Panc1 (cell line): ENCODE data around the gene PDZRN4. TPM values are rescaled to one million over a fixed set of nuclear protein-coding genes. Genes with fewer than 3 reads are reported as not detected.

ENCODE experiments used
- ATAC-seq: fragments of 200-7000 bp; cut with Tn5 transposase; 2 replicates; pipeline ENCODE4 v1.9.1; 2020; ENCODE audit warnings: mild to moderate bottlenecking, moderate library complexity
- BruUV-seq: library from RNA; stranded (reverse); fragments of 400-500 nt; replicated peaks from 2 replicates; lab custom pipeline; 2021; lab: Mats Ljungman, UMichigan
- CTCF ChIA-PET: fragments of 300-600 bp; sonication (Branson Sonifier 250); formaldehyde crosslinking; loops from one replicate; lab custom pipeline; 2022; ENCODE audit warnings: antibody characterized with exemption; lab: Charles Lee
- POLR2A ChIA-PET: fragments of 300-600 bp; sonication (Branson Sonifier 250); formaldehyde crosslinking; loops from one replicate; lab custom pipeline; 2022; ENCODE audit warnings: antibody characterized with exemption; lab: Charles Lee
- DNase-seq: peaks from one replicate; pipeline ENCODE4 v3.0.0-alpha.2; 2010; ENCODE audit warnings: low read depth, low spot score
- H3K27ac ChIP-seq: 2 replicates; pipeline ENCODE4 v1.5.1; 2011; ENCODE audit warnings: mild to moderate bottlenecking, low read length, inconsistent platforms
- H3K27me3 ChIP-seq: fragments of 200-500 bp; sonication (Bioruptor generic); 2 replicates; pipeline ENCODE4 v1.6.0; 2014; ENCODE audit warnings: low read length, inconsistent platforms; ENCODE audit not compliant: control insufficient read depth, insufficient read depth
- H3K36me3 ChIP-seq: fragments of 200-500 bp; sonication (Bioruptor generic); 2 replicates; pipeline ENCODE4 v1.5.1; 2014; ENCODE audit warnings: inconsistent platforms, mild to moderate bottlenecking, low read length, moderate library complexity; ENCODE audit not compliant: control insufficient read depth, insufficient read depth
- H3K4me1 ChIP-seq: 2 replicates; pipeline ENCODE4 v1.5.1; 2011; ENCODE audit warnings: inconsistent platforms, mild to moderate bottlenecking, low read length, moderate library complexity; ENCODE audit not compliant: control insufficient read depth, insufficient read depth
- H3K4me3 ChIP-seq, 2 experiments: 2 replicates each; pipeline ENCODE4 v1.5.1; 2011 to 2012; ENCODE audit warnings: low read depth in 2 of 2, low read length in 2 of 2, mild to moderate bottlenecking in 2 of 2, inconsistent platforms in 1 of 2, moderate library complexity in 1 of 2
- H3K9me3 ChIP-seq: fragments of 200-500 bp; sonication (Bioruptor generic); 2 replicates; pipeline ENCODE4 v1.5.1; 2014; ENCODE audit warnings: low read depth, mild to moderate bottlenecking, inconsistent platforms, low read length, moderate library complexity; ENCODE audit not compliant: control insufficient read depth, insufficient read depth
- POLR2AphosphoS5 ChIP-seq: IDR thresholded peaks from 2 replicates; pipeline ENCODE4 v1.6.1; 2012; ENCODE audit warnings: mild to moderate bottlenecking, low read depth, low read length, moderate library complexity
- SIN3A ChIP-seq: IDR thresholded peaks from 2 replicates; pipeline ENCODE4 v1.6.1; 2012; ENCODE audit warnings: low read depth, mild to moderate bottlenecking, low read length, moderate library complexity, borderline replicate concordance; ENCODE audit not compliant: insufficient read depth
- TCF7L2 ChIP-seq: IDR thresholded peaks from 2 replicates; pipeline ENCODE4 v1.6.1; 2011; ENCODE audit warnings: mild to moderate bottlenecking, low read depth, low read length, inconsistent platforms
- in situ Hi-C: cut with HindIII; loops from 2 replicates; pipeline ENCODE4 v1.10.0; 2016; ENCODE audit warnings: low sequenced_read_pairs, low pct_unique_long_range_greater_than_20kb
- intact Hi-C: fragments of 100-400 bp; cut with micrococcal nuclease; formaldehyde crosslinking; loops from one replicate; pipeline ENCODE4 v1.10.0; 2022; ENCODE audit not compliant: unreplicated experiment
- total RNA-seq: library from RNA; stranded (reverse); gene quantifications from one replicate; pipeline ENCODE4 v1.2.1, GENCODE V29; 2021; ENCODE audit not compliant: unreplicated experiment
- TF ChIP-seq, protein P1 (sequence below), 2 experiments: IDR thresholded peaks; 2 replicates each; pipeline ENCODE4 v1.6.1; 2011 to 2012; ENCODE audit warnings: low read depth in 2 of 2, control low read depth in 1 of 2, low read length in 1 of 2, mild to moderate bottlenecking in 1 of 2, moderate library complexity in 1 of 2; ENCODE audit not compliant: insufficient read depth in 1 of 2
- TF ChIP-seq, protein P2 (sequence below): fragments of 450-650 bp; IDR thresholded peaks from 2 replicates; pipeline ENCODE4 v1.5.1; 2017; ENCODE audit warnings: mild to moderate bottlenecking

PDZRN4 gene
- total RNA-seq, 1 experiment from 2014 or later, result not detected

DNA sequence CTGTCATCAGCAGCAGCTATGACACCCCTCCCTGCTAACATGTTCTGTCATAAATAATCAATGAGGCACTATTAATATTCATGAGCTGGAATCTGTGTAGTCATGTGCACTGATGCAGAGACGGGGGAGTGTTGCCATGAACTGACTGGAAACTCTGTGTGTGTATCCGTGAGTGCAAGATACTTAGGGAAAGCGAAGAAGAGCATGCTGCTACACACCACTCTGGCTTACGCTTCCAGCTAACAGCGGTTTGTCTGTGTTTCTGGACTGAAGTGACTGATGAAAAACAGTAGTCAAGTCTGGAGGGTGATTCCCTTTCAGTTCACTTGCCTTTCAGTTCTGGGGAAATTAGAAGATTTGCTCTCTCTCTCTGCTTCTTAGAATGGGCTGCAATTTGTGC is 249.4 kb downstream of the PDZRN4 start:
- H3K4me3 ChIP-seq, result no peak overlapping the region
- ChIA-PET POLR2A (no interaction called here), CTCF (no interaction called here)
- no TSS peak for BruUV-seq
- H3K36me3 ChIP-seq, result no peaks in the 10 kb centered on the region
- DNase-seq (no peak), ATAC-seq (no peak)
- no peak overlapping the region for H3K27ac ChIP-seq
- H3K27me3 ChIP-seq, result no peaks in the 10 kb centered on the region
- intact Hi-C loops, result no loop called here
- no peak for TF ChIP-seq TCF7L2
- no peak for TF ChIP-seq POLR2AphosphoS5
- TF ChIP-seq, protein P1, sequence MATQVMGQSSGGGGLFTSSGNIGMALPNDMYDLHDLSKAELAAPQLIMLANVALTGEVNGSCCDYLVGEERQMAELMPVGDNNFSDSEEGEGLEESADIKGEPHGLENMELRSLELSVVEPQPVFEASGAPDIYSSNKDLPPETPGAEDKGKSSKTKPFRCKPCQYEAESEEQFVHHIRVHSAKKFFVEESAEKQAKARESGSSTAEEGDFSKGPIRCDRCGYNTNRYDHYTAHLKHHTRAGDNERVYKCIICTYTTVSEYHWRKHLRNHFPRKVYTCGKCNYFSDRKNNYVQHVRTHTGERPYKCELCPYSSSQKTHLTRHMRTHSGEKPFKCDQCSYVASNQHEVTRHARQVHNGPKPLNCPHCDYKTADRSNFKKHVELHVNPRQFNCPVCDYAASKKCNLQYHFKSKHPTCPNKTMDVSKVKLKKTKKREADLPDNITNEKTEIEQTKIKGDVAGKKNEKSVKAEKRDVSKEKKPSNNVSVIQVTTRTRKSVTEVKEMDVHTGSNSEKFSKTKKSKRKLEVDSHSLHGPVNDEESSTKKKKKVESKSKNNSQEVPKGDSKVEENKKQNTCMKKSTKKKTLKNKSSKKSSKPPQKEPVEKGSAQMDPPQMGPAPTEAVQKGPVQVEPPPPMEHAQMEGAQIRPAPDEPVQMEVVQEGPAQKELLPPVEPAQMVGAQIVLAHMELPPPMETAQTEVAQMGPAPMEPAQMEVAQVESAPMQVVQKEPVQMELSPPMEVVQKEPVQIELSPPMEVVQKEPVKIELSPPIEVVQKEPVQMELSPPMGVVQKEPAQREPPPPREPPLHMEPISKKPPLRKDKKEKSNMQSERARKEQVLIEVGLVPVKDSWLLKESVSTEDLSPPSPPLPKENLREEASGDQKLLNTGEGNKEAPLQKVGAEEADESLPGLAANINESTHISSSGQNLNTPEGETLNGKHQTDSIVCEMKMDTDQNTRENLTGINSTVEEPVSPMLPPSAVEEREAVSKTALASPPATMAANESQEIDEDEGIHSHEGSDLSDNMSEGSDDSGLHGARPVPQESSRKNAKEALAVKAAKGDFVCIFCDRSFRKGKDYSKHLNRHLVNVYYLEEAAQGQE (IDR thresholded peaks at IDR 0.05; ENCODE audit: insufficient read depth in 1 of 2, low read depth in 2 of 2, low read length in 1 of 2), result no peak
- no peak for TF ChIP-seq SIN3A
- no peaks in the 10 kb centered on the region for H3K4me1 ChIP-seq
- no peaks in the 10 kb centered on the region for H3K9me3 ChIP-seq
- in situ Hi-C loops, result no loop called here

DNA sequence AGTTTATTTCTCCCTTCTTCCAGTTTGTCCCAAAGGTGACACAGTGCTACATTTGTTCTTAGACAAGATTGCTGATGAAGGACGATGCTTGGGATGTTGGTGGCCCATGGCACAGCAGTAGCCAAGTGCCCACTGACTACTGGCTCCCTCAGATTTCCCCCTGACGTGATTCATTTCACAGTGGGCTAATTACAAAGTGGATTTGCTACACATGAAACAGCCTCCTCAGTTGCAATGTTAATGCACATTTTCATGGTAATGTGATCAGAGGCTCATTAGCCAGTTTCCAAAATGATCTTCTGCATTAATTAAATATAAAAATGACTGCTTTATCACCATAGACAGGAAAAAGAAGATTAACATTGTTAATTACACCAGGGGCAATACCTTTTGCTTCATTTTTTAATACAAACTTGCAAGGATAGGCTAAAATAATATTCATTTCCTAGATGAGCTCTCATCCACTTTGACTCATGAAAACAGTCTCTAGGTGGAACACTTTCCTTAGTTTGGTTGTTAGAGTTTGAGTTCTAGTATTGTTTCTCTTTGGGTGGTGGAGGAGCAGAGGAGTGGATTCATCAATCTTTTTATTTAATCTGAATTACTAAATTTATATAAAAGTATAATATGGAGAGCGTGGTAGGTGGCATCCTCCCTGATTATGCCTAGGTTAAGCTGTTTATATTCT is 250.9 kb downstream of the PDZRN4 start:
- POLR2A ChIA-PET, result no interaction called here
- ATAC-seq, result no peak
- CTCF ChIA-PET, result no interaction called here

More for the DNA sequence above, 250.9 kb downstream of the PDZRN4 start:
- TF ChIP-seq SIN3A, result no peak
- TF ChIP-seq POLR2AphosphoS5, result no peak
- TF ChIP-seq, protein P1 (IDR thresholded peaks at IDR 0.05; ENCODE audit: insufficient read depth in 1 of 2, low read depth in 2 of 2, low read length in 1 of 2), result no peak
- TF ChIP-seq, protein P2, sequence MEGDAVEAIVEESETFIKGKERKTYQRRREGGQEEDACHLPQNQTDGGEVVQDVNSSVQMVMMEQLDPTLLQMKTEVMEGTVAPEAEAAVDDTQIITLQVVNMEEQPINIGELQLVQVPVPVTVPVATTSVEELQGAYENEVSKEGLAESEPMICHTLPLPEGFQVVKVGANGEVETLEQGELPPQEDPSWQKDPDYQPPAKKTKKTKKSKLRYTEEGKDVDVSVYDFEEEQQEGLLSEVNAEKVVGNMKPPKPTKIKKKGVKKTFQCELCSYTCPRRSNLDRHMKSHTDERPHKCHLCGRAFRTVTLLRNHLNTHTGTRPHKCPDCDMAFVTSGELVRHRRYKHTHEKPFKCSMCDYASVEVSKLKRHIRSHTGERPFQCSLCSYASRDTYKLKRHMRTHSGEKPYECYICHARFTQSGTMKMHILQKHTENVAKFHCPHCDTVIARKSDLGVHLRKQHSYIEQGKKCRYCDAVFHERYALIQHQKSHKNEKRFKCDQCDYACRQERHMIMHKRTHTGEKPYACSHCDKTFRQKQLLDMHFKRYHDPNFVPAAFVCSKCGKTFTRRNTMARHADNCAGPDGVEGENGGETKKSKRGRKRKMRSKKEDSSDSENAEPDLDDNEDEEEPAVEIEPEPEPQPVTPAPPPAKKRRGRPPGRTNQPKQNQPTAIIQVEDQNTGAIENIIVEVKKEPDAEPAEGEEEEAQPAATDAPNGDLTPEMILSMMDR, result no peak
- TF ChIP-seq TCF7L2, result no peak
- in situ Hi-C loops (no loop called here), intact Hi-C loops (no loop called here)
- DNase-seq, result no peak
- BruUV-seq, result no TSS peak
- Histone ChIP-seq H3K36me3 (no peaks in the 10 kb centered on the region), H3K4me1 (no peaks in the 10 kb centered on the region), H3K4me3 (no peak overlapping the region), H3K9me3 (no peaks in the 10 kb centered on the region), H3K27me3 (no peaks in the 10 kb centered on the region), H3K27ac (no peak overlapping the region)
